EL (cell line): ENCODE measurements around the gene CSNK1E.
A peak's percentile ranks its signal among the peaks of the same experiment; 100 is the strongest.

ENCODE experiments used
- DNase-seq: peaks from one replicate; pipeline ENCODE4 v3.0.0-alpha.2; 2016

Gene CSNK1E

DNA sequence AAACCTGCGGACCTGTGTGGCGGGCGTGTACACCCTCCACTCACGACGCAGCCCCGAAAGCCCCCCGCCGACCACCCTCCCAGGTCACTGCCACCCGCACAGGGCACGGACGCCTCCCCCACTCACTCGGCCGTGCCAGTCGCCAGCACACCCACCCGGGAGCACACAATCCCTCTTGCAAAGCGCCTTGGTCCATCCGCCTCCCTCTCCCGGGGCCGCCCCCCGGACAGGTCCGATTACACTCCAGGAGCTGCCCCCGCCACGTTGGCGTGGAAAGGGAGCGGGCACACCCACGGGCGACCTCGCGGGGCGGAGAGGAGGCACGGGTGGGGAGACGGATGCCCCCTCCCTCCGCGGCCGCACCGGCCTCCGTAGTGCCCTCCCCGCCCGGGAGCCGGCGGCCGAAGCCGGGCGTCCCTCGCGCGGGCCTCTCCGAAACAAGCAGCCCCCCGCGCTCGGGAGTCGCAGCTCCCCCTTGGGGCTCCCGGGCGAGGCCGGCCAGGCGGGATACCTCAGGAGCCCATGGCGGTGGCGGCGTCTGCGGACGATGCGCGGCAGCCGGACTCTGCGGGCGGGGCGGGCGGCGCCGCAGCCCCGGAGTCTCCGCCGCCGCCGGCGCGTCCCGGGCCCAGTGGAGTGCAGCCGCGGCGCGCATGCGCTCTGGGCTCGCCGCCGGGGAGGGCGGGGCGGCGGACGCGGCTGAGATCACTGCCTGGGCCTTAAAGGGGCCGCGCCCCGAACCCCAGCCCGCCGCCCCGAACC is 44.7 kb downstream of the CSNK1E start, which contains the start of gene TMEM184B:
Gene TMEM184B, minus strand, starts transcription at position 638 of the 762 bp plus-strand sequence. CDS start 25,049 bp downstream, outside the sequence.
- DNase-seq = peak; percentile 74

DNA sequence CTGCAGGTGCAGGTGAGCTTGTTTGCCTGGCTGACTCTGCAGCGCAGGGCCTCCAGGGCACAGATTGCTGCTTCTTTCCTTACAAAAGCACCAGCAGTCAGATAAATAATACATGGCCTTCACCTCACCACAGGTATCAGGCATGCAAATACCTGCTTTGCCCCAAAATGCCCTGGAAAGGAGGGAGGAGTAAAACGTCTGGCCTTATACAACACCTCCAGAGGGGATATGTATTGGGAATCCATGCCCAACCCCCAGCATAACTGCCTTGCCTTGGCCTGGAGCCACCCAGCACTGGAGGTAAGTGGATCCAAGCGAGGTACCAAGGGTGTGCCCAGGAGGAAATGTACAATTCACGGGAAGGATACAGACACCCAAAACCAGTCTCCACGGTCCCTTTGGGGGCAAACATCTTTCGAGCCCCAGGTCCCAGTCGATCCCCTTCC is 45.3 kb downstream of the CSNK1E start:
- no peak for DNase-seq

DNA sequence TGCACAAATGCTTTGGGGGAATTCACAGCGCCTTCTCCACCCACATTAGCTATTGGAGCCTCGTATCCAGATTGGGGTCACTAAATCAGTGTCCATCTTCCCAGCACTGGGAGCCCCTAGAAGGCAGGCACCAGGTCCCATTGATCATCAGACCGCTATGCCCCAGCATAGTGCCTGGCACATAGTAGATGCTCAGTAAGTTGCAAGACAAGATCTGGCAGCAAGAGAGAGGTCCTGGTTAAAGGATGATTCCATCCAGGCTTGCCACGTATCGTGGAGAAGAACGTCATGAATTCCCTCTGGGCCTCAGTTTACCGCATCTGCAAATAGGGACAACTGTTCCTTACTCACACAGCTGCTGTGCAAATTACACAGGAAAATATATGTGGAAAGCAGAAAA is 46.1 kb downstream of the CSNK1E start:
- no peak for DNase-seq

DNA sequence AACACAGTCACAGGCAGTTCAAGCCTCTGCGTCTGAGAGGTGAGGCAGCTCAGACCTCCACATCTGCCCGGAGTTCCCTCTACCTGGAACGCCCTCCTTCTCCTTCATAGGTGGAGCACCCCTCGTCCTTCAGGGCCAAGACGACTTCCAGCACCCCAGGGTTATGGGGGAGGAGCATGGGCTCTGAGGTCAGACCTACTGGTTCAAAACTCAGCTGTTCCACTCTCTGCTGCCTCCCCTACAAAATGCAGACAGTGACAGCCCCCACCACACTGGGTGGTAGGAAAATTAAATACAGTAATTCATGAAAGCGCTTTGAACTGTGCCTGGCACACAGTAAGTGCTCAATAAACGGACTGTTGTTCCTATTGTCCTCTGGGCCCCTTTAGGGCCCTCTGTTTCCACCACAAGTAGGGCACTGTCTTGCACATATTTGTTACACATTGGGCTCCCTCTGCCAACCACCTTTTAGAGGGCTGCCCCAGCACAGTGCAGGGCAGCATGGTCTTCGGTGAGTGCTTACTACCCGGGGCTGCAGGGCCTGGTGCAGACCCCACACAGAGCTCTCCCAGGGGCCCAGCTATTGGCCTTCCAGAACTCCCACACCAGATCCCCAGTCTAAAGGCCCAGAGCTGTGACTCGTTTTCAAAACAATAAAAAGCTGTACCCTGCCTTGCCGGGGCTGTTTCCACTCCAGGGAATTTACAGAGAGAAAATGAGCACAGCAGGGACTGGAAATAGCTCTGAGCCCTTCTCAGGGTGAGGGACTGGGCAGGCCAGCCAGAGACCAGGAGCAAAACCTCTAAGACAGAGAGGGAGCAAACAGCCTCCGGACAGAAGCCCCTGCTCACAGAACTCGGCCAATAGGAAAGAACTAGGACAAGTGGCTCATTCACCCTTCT is 46.9 kb downstream of the CSNK1E start:
- peak; percentile 32 for DNase-seq

DNA sequence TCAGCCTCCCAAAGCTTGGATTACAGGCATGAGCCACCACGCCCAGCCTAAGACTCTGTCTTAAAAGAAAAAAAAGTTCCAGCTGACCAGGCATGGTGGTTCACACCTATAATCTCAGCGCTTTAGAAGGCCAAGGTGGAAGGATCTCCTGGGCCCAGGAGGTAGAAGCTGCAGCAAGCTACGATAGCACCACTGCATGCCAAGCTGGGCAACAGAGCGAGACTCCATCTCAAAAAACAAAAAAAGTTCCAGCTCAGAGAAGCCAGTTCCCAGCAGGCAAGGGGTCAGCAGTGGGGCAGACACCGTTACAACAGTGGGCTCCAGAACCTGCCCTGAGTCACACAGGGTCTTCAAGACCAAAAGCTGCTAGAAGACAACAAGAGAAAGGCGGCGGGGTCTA is 47.8 kb downstream of the CSNK1E start:
- DNase-seq = no peak

DNA sequence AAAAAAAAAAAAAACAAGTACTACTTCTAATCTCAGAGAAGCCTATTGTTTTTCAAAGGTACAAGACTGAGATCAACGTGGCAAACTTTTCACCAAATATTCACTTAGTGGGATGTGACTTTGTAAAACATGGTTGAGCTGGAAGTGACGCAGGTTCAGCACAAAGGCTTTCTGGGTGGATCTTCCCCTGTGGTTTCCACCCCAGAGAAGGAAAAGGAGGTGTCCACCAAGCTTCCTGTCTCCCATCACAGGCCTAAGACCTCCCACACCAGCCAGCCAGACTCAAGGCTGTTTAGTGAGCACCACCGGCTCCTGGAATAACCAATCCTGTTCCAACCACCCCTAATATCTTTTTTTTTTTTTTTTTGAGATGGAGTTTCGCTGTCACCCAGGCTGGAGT is 50.1 kb downstream of the CSNK1E start:
- no peak for DNase-seq

DNA sequence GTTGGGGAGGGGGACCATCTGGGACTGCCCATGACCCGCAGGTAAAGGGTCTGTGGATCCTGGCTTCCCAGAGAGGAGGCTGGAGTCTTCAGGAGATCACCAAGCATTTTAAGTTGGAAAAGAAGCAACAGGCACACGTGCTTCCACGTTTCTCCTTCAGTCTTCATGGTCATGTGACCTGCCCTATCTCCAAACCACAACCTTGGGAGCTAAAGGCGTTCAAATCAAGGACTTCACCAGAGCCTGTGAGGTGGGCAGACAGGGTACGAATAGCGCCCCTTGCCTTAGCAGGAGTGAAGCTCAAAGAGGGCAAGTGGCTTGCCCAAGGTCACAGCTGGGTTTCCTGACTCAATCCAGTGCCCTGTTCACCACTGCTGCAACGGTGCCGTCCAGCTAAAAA is 51.1 kb downstream of the CSNK1E start:
- DNase-seq = no peak

DNA sequence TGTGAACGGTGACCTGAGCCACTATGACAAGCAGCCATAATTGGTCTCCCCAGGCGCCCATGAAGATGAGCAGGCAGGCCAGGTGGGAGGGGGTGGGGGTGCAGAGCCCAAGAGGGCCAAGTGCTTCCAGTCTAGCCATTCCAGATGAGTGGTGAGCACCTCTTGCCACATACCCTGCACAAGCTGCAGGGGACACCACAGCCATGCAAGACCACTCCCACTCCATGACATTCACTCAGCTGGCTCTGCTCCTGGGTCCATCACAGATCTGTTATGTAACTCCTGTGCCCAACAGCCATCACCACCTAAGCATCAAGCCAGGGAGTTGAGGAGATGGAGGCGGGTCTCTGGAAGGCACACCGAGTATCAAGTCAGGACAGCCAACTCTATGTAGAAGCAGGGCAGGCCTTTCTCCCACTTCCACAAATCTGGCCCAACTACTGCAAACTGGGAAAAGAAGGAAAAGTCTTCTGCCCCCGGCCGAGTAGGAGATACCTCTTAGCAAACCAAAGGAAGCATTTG is 52.9 kb downstream of the CSNK1E start:
- DNase-seq = no peak

DNA sequence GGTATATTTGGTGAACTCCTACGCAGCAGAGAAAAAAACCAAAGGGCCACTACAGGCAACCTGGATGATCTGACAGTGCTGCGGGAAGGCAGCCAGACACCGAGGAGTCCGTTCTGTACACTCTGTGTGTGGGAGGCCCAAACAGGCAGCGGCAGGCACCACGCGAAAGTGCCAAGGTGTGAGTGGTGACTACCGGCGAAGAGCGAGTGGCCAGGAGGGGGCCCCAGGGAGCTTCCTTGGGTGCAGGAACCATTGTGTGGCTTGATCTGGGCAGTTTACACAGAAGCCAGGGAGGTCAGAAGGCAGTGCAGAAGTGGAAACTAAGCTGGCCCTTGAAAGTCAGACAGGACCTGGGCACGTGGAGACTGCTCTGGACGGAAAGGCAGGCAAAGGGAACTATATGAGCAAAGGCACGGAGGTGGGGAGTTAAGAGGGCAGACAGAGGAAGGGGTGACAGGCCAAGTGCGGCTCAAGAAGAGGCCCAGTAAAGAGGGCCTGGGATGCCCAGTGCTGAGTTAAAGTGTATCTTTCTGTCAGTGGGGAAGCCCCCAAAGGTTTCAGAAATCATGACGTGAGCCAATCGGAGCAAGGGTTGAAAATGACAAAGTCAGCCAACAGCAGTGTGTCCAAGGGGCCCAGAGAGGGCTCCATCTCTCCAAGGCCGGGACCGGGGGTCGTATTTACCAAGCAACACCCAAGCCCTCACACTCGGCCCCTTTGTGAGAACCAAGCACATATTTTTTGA is 55.0 kb downstream of the CSNK1E start:
- peak; percentile 37 for DNase-seq

DNA sequence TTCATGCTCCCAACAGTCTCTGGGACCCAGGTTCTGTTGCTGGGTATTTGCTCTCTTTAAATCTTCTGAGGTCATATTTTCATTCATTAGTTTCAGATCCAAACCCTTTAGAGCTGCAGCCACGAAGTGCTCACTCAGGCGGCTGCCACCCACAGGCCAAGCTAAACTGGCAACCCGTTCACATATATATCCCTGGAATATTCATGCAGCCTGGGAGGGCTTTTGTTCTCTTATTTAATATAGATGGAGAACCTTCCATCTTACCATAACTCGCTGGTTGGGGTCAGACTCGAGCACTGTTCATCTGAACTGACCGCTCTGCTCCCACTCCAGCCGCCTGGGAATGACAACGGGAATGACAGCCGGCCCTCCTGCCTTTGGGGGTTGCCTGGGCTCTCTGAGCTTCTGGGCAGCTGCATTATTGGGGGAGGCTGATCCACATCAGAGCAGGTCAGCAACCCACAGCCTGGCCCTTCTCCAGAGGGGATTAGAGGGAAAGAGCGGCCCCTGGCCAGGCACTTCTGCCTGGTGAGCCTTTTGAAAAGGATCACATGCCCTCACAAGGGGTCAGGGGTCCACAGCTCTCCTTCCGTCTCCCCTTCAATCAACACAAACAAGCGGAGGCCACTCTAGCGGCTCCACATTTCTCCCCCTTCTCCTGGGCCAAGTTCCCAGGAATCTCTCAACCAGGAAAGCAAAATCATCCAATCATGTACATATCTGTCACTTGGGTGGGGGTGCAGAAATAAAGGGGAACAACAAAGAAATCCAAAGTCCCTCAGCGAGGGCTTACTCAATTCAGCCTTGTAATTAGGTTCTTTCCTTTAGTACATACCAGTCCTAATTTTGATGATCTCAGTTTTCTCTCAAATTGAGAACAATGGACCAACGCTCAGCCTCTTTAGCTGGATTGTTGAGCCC is 56.2 kb downstream of the CSNK1E start:
- no peak for DNase-seq

DNA sequence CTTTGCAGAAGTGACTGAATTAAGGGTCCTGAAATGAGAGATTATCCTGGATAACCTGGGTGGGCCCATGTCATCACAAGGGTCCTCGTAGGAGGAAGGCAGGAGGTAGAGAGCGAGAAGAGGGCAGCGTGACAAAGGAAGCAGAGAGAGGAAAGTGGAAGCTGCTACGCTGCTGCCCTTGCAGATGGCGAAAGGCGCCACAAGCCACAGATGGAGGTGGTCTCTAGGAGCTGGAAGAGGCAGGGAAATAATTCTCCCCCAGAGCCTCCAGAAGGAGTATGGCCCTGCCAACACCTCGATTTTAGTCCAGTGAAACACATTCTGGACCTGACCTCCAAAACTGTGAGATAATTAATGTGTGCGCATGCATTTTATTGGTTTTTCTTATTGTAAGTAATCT is 57.9 kb downstream of the CSNK1E start:
- DNase-seq = no peak

DNA sequence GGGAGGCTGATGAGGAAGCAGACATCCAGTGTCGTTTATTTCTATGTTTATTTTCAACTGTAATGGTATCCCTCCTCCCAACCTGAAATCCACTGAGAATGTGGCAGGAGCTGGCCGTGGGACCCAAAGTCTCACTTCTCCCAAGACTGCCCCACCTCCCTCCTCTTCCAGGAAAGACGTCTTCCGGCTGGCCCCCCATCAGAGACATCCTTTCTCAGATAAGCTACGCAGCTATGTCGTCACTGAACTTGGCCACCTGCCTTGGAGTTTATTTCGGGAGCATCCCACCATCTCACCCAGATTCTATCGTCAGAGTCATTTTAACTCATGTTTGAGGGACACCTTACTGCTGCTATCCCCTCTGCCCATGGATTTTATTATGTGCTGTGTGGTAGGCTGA is 58.3 kb downstream of the CSNK1E start:
- DNase-seq = no peak

DNA sequence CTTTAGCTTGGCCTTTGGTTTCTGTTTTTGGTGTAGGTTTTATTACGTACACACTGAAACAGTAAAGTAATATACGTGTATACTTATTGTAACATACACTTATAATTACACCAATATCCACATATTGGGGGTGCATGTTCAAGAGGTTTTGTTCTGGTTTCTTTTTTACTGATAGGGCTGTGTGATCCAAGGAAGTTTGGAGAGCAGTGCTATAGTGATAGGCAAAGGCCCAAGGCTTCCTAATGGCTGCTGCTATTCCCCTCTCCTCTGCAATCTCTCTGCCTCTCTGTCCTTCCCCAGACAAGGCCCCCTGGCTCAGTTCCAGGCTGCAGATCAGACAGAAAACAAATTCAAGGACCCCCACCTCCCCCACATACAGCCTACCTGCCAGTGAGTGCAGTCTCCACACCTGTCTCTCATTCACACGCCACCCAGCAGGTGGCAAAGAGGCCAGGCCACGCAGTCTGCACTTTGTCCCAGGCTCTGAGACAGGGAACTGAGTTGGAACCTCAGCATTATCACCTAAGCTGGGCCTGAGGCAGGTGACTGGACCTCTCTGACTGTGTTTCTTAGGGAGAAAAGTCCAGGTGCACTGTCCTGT is 59.5 kb downstream of the CSNK1E start:
- DNase-seq = no peak

DNA sequence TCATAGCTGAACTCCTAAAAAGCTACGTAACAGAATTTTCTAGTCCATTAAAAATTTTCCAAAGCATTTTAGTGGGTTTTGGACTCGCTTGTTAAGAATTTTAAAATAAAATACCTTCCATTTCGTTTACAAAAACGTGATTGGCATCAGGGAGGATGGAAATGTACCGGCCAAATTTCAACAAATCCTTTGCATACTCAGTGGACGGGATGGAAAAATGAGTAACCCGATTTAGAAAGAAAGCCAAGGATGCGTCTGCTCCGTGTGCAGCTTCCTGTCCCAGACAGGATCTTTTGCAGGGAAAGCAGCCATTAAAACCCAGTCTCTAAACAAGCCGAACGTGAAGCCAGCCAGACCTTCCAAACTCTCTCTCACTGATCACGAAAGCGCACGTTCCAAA is 60.1 kb downstream of the CSNK1E start:
- DNase-seq = peak; percentile 72

DNA sequence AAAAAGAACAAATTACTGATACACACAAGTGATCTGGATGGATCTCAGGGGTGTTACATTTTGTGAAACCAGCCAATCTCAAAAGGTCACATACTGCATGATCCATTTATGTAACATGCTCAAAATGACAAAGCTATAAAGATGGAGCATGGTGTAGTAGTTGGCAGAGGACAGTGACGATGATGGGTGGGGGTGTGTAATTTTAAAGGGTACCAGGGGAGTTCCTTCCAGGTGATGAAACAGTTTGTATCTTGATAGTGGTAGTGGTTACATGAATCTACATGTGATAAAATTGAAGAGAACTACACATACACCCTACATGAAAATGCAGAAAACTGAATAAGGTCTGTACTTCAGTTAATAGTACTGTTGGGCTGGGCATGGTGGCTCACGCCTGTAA is 61.5 kb downstream of the CSNK1E start:
- no peak for DNase-seq

DNA sequence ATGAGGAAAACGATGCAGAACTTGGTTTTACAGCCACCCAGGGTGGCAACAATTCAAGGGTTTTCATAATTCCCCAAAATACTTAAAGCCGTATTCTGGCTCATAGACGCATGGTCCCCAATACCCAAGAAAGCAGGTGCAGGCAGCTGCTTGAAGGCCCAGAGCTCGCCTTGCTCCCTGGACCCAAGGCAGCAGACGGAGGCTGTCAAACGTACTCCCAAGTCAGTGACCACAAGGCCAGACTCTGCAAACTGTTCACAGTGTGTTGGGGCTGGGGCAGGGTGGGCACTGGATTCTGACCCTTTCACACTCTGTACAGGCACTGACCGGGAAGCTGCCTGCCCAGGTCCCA is 65.9 kb downstream of the CSNK1E start:
- DNase-seq = no peak

DNA sequence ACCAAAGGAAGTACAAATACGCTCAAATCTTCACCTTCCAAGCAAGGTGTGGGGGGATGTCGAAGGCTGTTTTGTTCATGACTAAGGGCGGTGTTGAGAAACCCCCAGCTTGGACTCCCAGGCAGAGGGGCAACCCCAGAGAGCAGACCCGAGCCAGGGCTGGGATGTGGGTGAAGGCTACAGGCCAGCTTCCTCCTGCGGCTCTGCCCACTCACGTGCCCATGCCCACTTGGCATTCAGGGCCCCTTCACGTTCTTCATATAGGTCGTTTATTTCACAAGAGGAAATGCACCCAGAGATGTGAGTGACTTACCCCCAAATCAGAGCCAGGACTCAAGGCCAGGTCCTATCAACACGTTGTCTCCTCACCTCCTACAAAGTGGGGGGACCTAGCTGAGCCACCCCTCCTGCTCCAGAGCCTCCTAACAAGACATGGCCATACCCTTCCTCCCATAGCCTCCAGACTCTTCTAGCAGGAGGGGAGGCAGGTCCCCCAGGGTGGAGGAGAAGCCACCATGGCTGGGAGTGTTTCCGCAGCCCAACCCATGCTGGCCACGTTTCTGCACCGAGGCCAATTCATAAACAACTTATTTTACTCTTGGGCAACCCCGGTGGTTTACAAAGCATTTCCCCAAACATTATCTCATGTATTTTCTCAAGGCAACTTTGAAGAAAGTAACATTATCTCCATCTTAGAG is 66.4 kb downstream of the CSNK1E start:
- DNase-seq = no peak

DNA sequence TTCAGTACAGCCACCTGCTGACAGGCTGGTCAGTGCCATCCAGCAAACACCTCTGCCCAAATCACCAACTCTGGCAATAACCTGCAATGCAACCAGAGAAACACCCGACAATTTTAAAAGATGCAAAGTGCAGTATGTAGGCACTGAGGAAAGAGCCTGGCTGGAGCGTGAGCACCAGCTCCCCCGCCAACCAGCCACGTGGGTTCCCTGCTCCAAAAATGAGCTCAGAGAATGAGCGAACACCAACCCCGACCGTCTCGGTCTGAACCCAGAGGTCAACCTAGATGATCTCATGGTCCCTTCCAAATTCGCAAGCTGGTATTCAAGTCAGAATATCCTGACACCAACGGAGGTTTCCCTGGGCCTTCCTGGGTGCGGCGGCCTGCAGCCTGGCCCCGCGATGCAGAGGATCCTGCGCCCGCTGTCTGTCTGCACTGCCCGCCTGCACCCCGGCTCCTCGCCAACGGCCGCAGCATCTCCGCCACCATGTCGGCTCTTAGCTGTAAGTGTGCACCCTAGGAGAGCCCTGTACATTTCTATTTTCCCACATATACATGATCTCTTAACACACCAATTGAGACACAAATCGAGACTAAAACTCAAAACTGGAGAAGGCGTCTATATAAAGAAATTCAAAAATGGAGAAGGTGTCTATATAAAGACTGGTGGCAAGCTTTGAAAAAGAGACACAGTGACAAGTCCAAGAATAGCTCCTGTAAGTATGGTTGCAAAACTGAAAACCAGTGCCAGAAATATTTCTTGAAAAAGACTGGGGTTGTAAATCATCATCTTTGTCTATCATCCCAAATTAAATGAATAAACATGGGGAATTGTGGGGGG is 67.2 kb downstream of the CSNK1E start:
- no peak for DNase-seq

DNA sequence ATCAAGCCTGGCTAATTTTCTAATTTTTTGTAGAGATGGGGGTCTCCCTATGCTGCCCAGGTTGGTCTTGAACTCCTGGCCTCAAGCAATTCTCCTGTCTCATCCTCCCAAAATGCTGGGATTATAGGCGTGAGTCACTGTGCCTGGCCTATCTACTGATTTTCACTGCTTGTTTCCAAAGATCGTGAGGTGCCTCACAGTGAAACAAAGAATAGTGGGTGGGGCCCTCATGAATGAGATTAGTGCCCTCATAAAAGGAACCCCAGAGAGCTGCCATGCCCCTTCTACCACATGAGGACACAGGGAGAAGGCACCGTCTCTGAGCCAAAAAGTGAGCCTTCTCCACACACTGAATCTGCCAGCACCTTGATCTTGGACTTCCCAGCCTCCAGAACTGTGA is 67.9 kb downstream of the CSNK1E start:
- DNase-seq = no peak

DNA sequence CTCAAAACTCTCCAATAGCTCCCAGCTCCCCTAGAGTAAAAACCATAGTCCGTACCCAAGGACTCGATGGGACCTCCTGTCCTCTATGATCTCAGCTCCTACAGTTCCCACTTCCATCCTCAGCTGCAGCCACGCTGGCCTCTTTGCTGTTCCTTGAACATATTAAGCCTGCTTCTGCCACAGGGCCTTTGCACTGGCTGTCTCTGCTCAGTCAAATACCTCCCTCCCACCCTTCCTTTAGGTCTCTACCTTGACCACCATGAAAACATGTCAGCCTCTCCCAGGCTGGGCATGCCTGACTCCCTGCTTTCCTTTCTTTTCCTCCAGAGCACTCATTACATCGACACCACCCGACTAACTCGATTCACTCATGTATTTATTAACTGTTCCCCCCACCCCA is 69.0 kb downstream of the CSNK1E start:
- DNase-seq = no peak
